GM18870 (cell line): Measurements from ENCODE around the gene TGM3.
"Not testable (repeated sequence)": the region's sequence is repeated elsewhere in the genome, so short reads cannot be mapped to it uniquely, and the experiment has no call there.

ENCODE experiments used
- ATAC-seq: cut with Tn5 transposase; IDR thresholded peaks from one replicate; pipeline ENCODE4 v1.9.1; 2021; ENCODE audit warnings: moderate library complexity; ENCODE audit not compliant: unreplicated experiment

TGM3 gene

GRCh38 chr20:2295886-2296515, at the start of gene TGM3:
Gene TGM3 (plus strand): TSS chr20:2296001. CDS start chr20:2296064, 63 bp downstream.
- ATAC-seq: no peak

- ATAC-seq: no peak
Measured at GRCh38 chr20:2246069-2246491, 49.7 kb upstream of the TGM3 start.

- ATAC-seq: no peak
Measured at GRCh38 chr20:2248837-2249236, 47.0 kb upstream of the TGM3 start.

DNA sequence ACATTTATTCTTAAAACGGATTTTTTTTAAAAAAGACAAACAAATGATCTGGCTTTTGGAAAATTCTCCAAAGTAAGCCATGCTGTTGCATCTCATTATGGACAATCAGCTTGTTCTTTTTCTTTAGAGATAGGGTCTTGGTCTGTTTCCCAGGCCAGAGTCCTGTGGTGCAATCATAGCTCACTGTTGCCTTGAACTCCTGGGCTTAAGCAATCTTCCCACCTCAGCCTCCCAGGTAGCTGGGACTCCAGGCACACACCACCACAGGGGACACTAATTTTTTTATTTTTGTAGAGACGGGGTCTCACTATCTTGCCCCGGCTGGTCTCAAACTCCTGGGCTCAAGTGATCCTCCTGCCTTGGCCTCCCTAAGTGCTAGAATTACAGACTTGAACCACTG, 45.9 kb upstream of the TGM3 start:
- ATAC-seq: no peak

- no peak for ATAC-seq
Measured at GRCh38 chr20:2252419-2252997, 43.3 kb upstream of the TGM3 start.

GRCh38 chr20:2253256-2253655, 42.5 kb upstream of the TGM3 start:
- no peak for ATAC-seq

GRCh38 chr20:2254333-2254732, 41.5 kb upstream of the TGM3 start:
- ATAC-seq: no peak

DNA sequence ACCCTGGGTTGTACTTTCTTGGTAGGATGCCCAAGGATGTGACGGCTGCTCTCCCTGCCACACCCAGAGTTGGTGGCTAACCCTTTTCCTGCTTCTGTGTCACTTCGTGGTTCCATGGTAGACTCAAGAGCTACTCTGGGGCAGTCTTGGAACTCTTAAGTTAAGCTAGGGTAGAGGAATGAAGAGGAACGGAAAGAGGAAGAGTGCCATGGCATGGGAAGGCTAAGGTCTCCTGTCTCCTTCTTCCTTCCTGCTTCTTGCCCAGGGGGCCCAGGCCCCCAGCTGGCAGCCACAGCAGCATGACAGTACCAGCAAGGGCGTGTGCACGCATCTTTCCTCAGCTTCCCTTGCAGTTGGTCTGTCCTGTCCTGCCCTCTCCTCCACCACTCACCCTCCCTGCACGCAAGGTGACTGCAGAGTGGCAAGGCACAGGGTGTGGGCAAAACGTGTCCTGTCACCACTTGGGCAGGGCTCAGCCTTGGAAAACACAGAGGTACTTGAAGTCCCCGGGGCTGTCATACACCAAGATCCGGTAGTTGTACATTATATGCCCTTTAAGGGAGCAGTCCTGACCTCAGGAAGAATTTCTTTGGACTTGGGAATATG, 39.8 kb upstream of the TGM3 start:
- ATAC-seq: no peak

DNA sequence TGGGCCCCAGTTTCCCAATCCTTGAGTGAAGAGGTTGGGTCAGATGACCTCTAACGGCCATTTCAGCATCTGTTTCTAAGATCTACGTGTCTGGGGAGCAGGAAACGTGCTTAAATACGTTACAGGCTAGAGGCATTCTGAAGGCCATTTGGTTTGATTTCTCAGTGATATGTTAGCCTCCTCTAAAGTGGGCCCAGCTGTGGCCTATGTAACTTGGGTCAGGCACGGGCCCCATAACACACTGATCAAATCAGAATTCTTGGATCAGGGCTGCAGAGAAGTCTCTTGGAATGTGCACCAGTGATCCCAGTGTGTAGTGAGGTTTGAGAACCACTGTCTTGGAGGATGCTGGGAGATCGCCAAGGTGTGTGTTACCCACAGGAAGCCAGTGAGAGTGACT, 36.1 kb upstream of the TGM3 start:
- no peak for ATAC-seq

DNA sequence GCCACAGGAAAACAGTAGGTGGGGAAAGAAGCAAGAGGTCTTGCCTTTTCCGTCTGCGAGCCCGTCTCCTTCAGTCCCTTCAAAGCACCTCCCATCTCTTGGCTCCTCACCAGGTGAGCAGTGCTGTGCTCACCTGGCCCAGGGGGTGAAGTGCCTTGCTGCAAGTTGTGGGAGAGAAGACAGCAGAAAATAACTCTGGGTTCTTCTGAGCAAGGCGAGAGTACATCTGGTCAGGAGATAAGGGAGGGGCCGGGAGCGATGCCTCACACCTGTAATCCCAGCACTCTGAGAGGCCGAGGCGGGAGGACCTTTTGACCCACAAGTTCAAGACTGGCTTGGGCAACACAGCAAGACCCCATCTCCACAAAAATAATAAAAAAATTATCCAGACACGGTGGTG, 35.6 kb upstream of the TGM3 start:
- no peak for ATAC-seq

DNA sequence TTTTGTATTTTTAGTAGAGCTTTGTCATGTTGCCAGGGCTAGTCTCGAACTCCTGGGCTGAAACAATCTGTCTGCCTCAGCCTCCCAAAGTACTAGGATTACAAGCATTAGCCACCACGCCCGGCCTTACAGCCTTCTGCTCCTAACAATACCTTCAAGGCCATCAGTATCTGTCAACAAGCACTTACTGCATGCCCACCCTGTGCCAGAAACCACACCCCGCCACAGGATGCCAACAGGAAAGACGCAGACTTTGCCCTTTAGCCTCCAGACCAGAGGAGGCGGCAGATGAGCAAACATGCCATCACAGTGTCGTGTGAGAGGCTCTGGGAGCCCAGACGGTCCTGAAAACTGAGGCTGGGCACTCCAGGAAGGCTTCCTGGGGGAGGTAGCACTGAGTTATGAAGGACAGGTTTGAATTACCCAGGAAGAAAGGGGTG, 34.7 kb upstream of the TGM3 start:
- ATAC-seq: no peak

- ATAC-seq: no peak
Measured at GRCh38 chr20:2261629-2262028, 34.2 kb upstream of the TGM3 start.

DNA sequence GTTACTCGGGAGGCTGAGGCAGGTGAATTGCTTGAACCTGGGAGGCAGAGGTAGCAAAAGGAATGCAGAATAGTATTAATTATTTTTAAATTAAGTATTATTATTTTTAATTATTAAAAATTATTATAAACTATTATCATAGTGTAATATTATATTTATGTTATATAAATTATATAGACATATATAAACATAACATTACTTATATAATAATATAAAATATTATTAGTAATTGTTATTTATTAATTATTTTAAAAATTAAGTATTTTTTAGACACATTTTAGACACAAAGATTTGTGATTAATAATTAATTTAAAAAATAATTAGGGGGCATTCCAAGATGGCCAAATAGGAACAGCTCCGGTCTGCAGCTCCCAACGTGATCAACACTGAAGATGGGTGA, 31.7 kb upstream of the TGM3 start:
- no peak for ATAC-seq

DNA sequence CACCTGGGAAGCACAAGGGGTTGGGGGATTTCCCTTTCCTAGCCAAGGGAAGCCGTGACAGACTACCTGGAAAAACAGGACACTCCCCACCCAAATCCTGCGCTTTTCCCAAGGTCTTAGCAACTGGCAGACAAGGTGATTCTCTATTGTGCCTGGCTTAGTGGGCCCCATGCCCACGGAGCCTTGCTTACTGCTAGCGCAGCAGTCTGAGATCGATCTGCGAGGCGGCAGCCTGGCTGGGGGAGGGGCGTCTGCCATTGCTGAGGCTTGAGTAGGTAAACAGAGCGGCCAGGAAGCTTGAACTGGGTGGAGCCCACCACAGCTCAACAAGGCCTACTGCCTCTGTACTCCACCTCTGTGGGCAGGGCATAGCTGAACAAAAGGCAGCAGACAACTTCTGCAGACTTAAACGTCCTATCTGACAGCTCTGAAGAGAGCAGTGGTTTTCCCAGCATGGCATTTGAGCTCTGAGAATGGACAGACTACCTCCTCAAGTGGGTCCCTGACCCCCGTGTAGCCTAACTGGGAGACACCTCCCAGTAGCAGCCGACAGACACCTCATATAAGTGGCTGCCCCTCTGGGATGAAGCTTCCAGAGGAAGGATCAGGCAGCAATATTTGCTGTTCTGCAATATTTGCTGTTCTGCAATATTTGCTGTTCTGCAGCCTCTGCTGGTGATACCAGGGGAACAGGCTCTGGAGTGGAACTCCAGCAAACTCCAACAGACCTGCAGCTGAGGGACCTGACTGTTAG, 31.0 kb upstream of the TGM3 start:
- not testable (repeated sequence) for ATAC-seq

DNA sequence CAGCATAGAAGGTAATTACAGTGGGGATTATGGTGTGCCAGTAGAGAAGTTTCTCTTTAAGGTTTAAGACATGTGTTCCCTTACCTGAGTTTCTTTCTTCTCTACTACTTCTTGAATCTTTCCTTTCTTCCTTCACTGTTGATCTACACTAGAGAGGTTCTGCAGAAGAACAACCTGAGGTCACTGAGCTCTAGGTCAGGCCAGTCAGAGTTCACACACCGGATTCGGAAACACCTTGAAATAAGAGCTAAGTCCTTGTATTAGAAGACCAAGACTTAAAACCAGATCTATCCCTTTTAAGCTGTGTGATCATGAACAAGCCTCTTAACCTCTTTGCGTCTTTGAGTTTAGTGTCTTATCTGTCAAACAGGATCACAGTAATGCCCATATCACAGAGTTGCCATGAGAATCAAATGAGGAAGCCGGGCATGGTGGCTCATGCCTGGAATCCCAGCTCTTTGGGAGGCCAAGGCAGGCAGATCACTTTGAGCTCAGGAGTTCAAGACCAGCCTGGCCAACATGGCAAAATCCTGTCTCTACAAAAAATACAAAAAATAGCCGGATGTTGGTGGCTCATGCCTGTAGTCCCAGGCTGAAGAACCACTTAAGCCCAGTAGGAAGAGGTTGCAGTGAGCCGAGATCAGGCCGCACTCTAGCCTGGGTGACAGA, 22.0 kb upstream of the TGM3 start:
- no peak for ATAC-seq

GRCh38 chr20:2276015-2276414, 19.8 kb upstream of the TGM3 start:
- ATAC-seq: no peak

GRCh38 chr20:2279253-2279779, 16.5 kb upstream of the TGM3 start:
- no peak for ATAC-seq

- ATAC-seq: no peak
Measured at GRCh38 chr20:2280082-2280481, 15.7 kb upstream of the TGM3 start.

- no peak for ATAC-seq
Measured at GRCh38 chr20:2281563-2281962, 14.2 kb upstream of the TGM3 start.

DNA sequence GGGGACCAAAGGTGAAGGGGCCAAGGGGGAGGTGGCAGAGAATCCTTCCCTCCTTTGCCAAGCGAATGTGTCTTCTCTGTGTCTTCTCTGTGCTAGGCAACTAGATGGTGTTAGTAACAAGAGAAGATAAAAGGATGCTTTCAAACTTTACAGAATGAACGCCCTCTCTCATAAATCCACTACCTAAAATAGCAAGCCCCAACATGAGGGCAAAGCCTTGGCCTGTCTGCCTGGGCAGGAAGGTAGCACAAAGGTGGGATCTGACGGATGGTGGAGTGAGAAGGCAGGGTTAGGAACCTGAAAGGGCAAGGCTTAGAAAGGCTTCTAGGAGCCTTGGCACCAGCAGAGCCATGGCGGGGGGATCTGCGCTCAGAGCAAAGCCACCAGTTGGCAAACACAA, 13.6 kb upstream of the TGM3 start:
- no peak for ATAC-seq
